M059J (cell line): ENCODE data around the gene ZNF853. TPM values are rescaled to one million over a fixed set of nuclear protein-coding genes. Genes with fewer than 3 reads are reported as not detected.
"Not testable (repeated sequence)": the region's sequence is repeated elsewhere in the genome, so short reads cannot be mapped to it uniquely, and the experiment has no call there.

ENCODE experiments used
- DNase-seq: peaks from one replicate; pipeline ENCODE4 v3.0.0-alpha.2; 2012; ENCODE audit warnings: low read depth
- total RNA-seq: library from RNA; depleted of rRNA; stranded (reverse); fragments of >200 nt; shearing (Covaris generic); gene quantifications from 2 replicates; pipeline ENCODE4 v1.2.3, GENCODE V29; 2014; rRNA removed

The ZNF853 gene
- total RNA-seq, 1 experiment from 2014 or later: 0.94 TPM

DNA sequence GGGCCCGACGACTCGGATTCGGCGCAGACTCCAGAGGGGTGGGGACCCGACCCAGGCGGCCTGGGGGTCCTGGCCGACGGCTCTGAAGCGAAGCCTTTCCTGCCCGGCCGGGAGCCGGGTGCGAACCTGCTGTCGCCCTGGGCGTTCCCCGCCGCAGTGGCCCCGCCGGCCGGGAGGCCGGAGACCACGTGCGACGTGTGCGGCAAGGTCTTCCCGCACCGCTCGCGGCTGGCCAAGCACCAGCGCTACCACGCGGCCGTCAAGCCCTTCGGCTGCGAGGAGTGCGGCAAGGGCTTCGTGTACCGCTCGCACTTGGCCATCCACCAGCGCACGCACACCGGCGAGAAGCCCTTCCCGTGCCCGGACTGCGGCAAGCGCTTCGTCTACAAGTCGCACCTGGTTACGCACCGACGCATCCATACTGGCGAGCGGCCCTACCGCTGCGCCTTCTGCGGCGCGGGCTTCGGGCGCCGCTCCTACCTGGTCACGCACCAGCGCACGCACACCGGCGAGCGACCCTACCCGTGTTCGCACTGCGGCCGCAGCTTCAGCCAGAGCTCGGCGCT is 37.1 kb downstream of the ZNF853 start:
- DNase-seq: no peak

DNA sequence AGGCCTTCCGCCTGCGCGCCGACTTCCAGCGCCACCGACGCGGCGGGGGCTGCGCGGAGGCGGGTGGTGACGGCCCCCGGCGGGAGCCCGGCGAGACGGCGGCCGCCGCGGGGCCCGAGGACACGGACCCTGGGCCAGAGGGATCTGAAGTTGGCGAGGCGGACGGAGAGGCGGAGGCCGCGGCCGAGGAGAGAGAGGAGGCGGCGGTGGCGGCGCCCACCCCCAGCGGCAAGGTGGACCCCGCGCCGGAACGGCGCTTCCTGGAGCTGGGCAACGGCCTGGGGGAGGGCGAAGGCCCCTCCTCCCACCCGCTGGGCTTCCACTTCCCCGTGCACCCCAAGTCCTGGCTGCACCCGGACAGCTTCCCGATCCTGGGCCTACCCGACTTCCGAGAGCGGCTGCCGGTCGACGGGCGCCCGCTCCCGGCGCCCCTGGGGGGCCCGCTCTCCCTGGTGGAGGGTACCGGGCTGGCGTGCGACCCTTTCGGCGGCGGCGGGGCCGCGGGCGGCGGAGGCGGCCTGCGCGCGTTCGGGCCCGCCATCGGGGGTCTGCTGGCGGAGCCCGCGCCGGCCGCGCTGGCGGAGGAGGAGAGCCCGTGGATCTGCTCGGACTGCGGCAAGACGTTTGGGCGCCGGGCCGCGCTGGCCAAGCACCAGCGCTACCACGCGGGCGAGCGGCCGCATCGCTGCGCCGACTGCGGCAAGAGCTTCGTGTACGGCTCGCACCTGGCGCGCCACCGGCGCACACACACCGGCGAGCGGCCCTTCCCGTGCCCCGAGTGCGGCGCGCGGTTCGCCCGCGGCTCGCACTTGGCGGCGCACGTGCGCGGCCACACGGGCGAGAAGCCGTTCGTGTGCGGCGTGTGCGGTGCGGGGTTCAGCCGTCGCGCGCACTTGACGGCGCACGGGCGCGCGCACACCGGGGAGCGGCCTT is 37.9 kb downstream of the ZNF853 start:
- no peak for DNase-seq

DNA sequence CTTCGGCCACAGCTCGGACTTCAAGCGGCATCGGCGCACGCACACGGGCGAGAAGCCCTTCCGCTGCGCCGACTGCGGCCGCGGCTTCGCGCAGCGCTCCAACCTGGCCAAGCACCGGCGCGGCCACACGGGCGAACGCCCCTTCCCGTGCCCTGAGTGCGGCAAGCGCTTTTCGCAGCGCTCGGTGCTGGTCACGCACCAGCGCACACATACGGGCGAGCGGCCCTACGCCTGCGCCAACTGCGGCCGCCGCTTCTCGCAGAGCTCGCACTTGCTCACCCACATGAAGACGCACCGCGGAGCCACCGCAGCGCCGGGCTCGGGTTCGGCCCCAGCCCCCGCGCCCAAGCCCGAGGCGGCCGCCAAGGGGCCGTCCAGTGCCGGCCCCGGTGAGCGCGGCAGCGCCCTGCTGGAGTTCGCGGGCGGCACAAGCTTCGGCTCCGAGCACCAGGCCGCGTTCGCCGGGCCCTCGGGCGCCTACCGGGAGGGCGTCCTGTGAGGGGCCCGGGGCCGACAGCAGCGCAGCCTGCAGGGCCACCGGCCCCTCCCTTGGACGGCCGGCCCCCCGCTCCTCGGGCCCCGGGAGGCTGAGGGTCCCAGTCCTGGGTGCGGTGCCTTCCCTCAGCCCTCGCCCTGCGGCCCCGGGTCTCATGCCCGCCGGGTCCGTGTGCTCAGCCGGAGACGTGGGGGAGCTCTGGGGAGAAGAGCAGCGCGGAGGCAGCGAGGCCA is 38.9 kb downstream of the ZNF853 start:
- no peak for DNase-seq

DNA sequence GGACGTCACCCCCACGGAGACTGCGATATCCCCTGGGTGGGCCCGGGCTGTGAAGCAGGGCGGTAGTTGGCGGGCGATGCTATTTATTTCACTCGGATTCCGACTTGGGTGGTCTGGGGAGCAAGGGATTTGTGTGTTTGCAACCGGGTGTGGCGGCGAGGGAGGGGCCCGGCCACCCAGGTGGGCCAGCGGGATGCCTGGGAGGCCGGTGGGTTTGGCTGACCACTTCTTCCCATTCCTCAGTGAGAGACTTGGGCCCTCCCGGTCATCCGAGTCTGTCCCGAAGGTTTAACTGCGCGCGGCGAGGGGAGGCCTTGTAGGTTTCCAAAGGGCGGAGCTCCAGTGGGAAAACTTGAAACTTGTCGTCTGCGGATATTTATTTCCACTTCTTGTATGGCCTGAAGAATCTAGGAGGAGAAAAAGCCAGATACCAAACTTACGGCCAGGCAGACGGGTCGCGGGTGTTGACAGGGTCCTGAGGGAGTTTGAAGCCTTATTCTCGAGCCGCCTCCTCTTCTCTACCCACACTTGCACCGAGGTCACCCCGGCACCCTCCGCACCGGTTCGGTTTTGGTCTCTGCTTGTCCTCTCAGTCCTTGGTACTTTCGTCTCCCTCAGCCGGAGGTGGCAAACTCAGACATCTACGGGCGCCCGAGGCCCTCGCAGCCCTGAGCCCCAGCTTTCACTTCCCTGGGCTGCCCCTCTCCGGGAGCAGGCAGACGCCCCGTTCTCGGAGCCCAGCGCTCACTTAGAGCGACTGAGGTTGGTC is 39.6 kb downstream of the ZNF853 start:
- no peak for DNase-seq

DNA sequence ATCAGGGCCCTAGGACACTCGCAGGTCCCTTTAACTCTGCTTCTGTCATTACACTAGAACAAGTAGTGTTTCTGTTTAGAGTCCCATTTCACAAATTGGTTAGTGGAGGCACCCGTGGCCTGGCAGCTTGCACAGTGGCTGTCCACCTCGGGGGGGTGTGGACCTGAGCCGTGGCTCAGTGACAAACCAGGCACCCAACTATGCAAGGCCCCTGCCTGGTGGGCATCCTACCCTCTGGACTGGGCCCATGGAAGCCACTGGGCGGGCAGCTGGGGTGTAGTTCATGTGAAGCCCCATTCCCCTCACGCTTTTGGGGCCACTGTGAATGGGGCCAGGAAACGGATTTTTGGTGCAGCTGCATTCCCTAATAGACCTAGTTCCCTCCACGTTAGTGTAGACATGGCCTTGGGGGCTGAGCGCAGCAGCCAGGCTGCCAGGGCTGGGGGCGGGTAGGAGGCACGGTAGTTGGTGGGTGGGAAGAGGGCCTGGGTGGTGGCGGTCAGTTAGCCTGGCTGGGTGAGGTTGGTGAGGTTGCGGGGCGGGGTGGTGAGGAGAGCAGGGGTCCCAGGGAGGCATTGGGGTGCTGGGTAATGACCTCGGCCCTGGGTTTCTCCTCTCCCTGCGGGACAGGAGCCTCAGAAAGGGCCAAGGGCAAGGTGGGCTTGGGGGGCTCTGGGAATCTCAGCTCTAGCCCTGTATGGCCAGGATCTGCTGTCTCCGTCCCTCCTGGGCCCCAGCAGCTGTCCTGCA is 40.4 kb downstream of the ZNF853 start:
- no peak for DNase-seq

DNA sequence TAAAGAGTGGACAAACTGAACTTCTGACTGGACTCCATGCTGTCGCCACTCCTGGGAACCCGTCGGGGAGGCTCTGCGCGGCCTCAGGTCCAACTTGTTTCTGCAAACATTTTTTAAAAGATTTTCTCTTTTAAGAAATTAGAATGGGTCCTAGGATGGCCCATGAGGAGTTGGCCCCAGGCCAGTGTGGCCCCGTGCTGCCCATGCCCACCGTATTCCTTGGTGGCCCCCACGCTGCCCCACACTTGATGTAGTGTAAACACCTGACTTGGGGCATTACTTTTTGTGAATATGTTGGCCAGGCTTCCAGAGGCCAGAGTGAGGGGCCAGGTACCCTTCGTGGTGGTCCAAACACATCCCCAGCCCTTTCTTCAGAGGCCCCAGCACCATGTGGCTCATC is 41.0 kb downstream of the ZNF853 start:
- DNase-seq: no peak

DNA sequence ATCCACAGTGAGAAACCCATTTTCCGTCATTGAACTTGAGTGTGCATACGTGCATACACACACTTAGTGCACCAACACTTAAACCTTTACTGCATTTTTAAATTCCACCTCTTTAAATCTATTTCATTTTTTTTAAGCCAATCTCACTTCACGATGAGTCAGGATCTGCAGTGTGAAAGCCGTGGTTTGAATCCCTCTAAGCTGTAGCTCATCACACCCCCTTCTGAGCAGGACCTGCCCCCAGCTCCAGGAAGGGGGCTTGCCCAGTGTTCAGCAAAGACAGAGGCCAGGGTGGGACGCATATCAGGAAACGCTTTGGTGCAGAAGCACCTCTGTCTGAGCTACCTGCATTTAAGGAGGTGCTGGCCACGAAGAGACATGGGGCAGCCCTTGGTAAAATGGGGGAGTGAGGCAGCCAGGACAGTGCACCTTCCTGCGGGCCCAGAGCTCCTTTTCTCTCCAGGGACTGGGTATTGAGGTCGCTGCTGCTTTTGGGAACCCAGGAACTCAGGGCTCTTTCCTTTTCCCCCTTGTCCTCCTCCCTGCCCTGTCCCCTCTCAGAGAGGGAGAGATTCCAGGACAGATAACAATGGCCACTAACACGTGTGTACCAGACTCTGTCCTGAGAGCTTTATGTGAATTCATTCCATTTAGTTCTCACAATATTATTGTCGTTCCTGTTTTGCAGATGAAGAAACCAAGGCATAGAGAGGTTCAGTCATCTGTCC is 43.4 kb downstream of the ZNF853 start:
- DNase-seq: no peak

DNA sequence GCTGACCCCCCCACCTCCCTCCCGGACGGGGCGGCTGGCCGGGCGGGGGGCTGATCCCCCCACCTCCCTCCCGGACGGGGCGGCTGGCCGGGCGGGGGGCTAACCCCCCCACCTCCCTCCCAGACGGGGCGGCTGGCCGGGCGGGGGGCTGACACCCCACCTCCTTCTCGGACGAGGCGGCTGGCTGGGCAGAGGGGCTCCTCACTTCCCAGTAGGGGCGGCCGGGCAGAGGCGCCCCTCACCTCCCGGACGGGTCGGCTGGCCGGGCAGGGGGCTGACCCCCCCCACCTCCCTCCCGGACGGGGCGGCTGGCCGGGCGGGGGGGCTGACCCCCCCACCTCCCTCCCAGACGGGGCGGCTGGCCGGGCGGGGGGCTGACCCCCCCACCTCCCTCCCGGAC is 55.4 kb downstream of the ZNF853 start:
- not testable (repeated sequence) for DNase-seq

Other genes with a start within 250 kb of the ZNF853 start
- gene RAC1, start 241.1 kb upstream of the ZNF853 start, total RNA-seq: 122 and 146 TPM in 2 replicates
- gene DAGLB, start 167.7 kb upstream of the ZNF853 start, total RNA-seq: 37.6 and 44.6 TPM in 2 replicates
- gene KDELR2, start 131.5 kb upstream of the ZNF853 start, total RNA-seq: 428 and 571 TPM in 2 replicates
- 0.02 TPM in 1 of 2 replicates, not detected in the other for gene GRID2IP, start 64.1 kb upstream of the ZNF853 start, total RNA-seq
- 67.1 and 70.0 TPM in 2 replicates for gene ZDHHC4, start 38.2 kb upstream of the ZNF853 start, total RNA-seq
- 17.7 and 20.0 TPM in 2 replicates for gene INTS15, start 25.6 kb upstream of the ZNF853 start, total RNA-seq
- 5.6 and 7.8 TPM in 2 replicates for gene ZNF316, start 21.7 kb downstream of the ZNF853 start, total RNA-seq
- gene ZNF12, start 91.3 kb downstream of the ZNF853 start, total RNA-seq: 13.7 and 19.9 TPM in 2 replicates
- 0.15 TPM in 1 of 2 replicates, not detected in the other for gene RSPH10B2, start 138.5 kb downstream of the ZNF853 start, total RNA-seq
- gene CCZ1B, start 210.7 kb downstream of the ZNF853 start, total RNA-seq: 25.6 and 47.2 TPM in 2 replicates